PC-3 (cell line): ENCODE results near the gene ABLIM2. TPM values are rescaled to one million over a fixed set of nuclear protein-coding genes. Genes with fewer than 3 reads are reported as not detected.

ENCODE experiments used
- ATAC-seq: fragments of 200-7000 bp; cut with Tn5 transposase; 2 replicates; pipeline ENCODE4 v1.9.1; 2020; ENCODE audit warnings: mild to moderate bottlenecking, moderate library complexity
- BruUV-seq: library from RNA; stranded (reverse); fragments of 400-500 nt; replicated peaks from 2 replicates; lab custom pipeline; 2021; lab: Mats Ljungman, UMichigan
- CTCF ChIA-PET: fragments of 300-600 bp; sonication (Branson Sonifier 250); formaldehyde crosslinking; loops from one replicate; lab custom pipeline; 2022; ENCODE audit warnings: antibody characterized with exemption; lab: Charles Lee
- POLR2A ChIA-PET: fragments of 300-600 bp; sonication (Branson Sonifier 250); formaldehyde crosslinking; loops from one replicate; lab custom pipeline; 2022; ENCODE audit warnings: antibody characterized with exemption; ENCODE audit not compliant: unreplicated experiment; lab: Charles Lee
- DNase-seq: peaks from one replicate; pipeline ENCODE4 v3.0.0-alpha.2; 2015
- H2AFZ ChIP-seq: fragments of 300-600 bp; sonication (generic); 2 replicates; pipeline ENCODE4 v1.6.0; 2016; ENCODE audit warnings: antibody characterized with exemption, low read length
- H3F3A ChIP-seq: fragments of 300-600 bp; sonication (generic); one replicate; pipeline ENCODE4 v1.6.0; 2017; ENCODE audit warnings: antibody characterized with exemption, low read length, control low read depth, mild to moderate bottlenecking; ENCODE audit not compliant: unreplicated experiment
- H3K27ac ChIP-seq: fragments of 300-600 bp; sonication (generic); 2 replicates; pipeline ENCODE4 v1.5.1; 2016; ENCODE audit warnings: mild to moderate bottlenecking, low read length
- H3K27me3 ChIP-seq: fragments of 300-600 bp; sonication (generic); 2 replicates; pipeline ENCODE4 v1.6.1; 2016; ENCODE audit warnings: low read length, mixed read lengths
- H3K36me3 ChIP-seq: fragments of 300-600 bp; sonication (generic); 2 replicates; pipeline ENCODE4 v1.6.1; 2016; ENCODE audit warnings: low read depth, mixed run types, low read length, mixed read lengths
- H3K4me1 ChIP-seq: fragments of 300-600 bp; sonication (generic); 2 replicates; pipeline ENCODE4 v1.5.1; 2016; ENCODE audit warnings: low read length; ENCODE audit not compliant: insufficient read depth
- H3K4me2 ChIP-seq: fragments of 300-600 bp; sonication (generic); 2 replicates; pipeline ENCODE4 v1.6.0; 2016; ENCODE audit warnings: low read length
- H3K4me3 ChIP-seq: fragments of 300-600 bp; sonication (generic); 2 replicates; pipeline ENCODE4 v1.5.1; 2016; ENCODE audit warnings: mild to moderate bottlenecking, low read length, mixed read lengths
- H3K79me2 ChIP-seq: fragments of 300-600 bp; sonication (generic); 2 replicates; pipeline ENCODE4 v1.6.1; 2017; ENCODE audit warnings: low read length, mixed read lengths
- H3K9ac ChIP-seq: fragments of 300-600 bp; sonication (generic); 2 replicates; pipeline ENCODE4 v1.6.0; 2016; ENCODE audit warnings: mild to moderate bottlenecking, low read length
- H3K9me2 ChIP-seq: fragments of 300-600 bp; sonication (generic); replicated peaks from 2 replicates; pipeline ENCODE4 v1.6.1; 2016; ENCODE audit warnings: mixed run types, low read length, mixed read lengths
- H3K9me3 ChIP-seq: fragments of 300-600 bp; sonication (generic); 2 replicates; pipeline ENCODE4 v1.6.1; 2016; ENCODE audit warnings: low read length, mixed read lengths
- H4K20me1 ChIP-seq: fragments of 300-600 bp; sonication (generic); 2 replicates; pipeline ENCODE4 v1.6.1; 2016; ENCODE audit warnings: low read length, mixed read lengths
- EZH2 ChIP-seq: fragments of 300-600 bp; sonication (generic); IDR thresholded peaks from one replicate; pipeline ENCODE4 v1.6.1; 2017; ENCODE audit warnings: antibody characterized with exemption, mild to moderate bottlenecking, low read length; ENCODE audit not compliant: unreplicated experiment
- EZH2phosphoT487 ChIP-seq: fragments of 300-600 bp; sonication (generic); IDR thresholded peaks from 2 replicates; pipeline ENCODE4 v1.6.1; 2018; ENCODE audit warnings: mild to moderate bottlenecking, antibody characterized with exemption, low read length, borderline replicate concordance
- intact Hi-C: fragments of 100-400 bp; cut with micrococcal nuclease; formaldehyde crosslinking; loops from 2 replicates; pipeline ENCODE4 v1.9.0; 2023
- total RNA-seq: library from RNA; depleted of rRNA; stranded (reverse); fragments of >200 nt; gene quantifications from 2 replicates; pipeline ENCODE4 v1.2.3, GENCODE V29; 2014
- TF ChIP-seq, protein P1 (sequence below): fragments of 300-600 bp; sonication (generic); conservative IDR thresholded peaks from 2 replicates; pipeline ENCODE4 v1.5.1; 2017; ENCODE audit warnings: antibody characterized with exemption, low read depth, mild to moderate bottlenecking, low read length

The ABLIM2 gene
- total RNA-seq, 1 experiment from 2014 or later, result 3.2 TPM

DNA sequence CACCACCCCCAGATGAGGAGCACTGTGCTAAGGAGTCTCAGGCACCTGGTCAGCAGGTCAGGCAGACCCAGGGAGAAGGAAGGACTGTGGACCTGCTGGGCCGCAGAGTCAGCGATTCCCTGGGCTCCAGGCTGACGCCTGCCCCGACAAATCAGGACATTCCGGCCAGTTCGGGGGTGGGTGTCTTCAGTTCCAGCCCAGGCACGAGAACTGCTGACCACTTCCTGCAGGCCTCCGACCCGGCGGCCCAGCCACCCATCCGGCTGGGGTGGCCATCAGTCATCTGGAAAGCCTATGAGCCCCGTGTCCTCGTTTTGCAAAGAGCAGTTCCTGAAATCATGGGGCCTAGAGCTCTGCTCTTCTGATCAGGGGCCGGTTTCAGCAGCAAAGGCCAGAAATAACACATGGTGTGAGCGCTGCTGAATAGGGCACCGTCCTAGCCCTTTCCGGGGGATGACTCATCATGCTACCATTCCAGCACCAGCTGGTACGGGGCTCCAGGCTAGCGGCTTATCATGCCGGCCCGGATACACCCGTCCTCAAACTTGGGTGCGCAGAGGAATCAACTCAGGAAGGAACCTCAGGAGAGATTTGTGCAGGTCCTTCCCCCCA, 32.6 kb upstream of the ABLIM2 start:
- H3K9ac ChIP-seq, result peak overlapping the region; percentile 60
- peak; percentile 68 for ATAC-seq

DNA sequence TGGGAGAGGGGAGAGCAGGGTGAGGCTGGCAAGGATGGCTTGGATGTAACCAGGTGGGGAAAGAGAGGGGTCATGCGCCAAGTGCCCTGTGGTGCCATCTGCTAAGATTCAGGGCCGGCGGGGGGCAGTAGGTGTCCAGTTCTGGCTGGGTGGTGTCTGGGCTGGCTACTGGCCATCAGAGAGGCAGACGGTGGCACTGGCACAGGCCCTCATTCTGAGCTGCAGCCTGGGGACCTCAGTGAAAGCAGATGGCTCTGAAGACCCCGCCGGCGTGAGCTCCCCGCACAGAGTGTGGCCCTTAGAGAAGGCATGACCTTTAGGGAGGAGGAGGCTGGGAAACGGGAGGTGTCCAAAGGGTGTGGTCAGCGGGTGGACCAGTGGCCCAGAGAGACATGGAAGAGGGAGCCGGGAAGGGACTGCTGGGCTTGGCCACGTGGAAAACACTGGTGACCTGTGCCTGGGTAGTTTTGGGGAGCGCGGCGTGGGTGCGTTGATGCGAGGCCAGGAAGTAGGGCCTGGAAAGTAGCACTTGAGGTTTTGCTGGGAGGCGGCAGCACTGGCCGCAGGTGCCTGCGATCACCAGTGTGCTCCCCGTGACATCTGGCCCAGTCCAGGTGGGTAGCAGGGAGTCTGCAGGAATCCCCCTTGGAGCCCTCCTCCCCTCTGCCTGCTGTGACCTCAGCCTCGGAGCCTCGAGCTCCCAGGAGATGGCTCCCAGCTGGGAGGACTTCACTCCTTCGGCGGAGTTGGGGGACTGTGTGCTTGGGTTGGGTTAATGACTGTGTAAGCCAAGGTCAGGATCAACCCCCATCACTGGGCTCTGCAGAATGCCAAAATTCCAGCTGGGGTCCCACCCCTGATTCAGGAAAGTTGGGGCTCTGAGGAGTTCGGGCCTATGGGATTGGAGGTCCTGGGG, 31.2 kb upstream of the ABLIM2 start:
- no peak overlapping the region for H3K4me2 ChIP-seq

More for the DNA sequence above, 32.6 kb upstream of the ABLIM2 start:
- H3K4me2 ChIP-seq, result peak overlapping the region; percentile 51
- no peaks in the 10 kb centered on the region for H3K79me2 ChIP-seq
- DNase-seq, result peak; percentile 62
- intact Hi-C loops, result no loop called here
- CTCF ChIA-PET, result interaction anchor here (2.0 kb wide), 1 partner anchor 14 kb away, joined by 18 read pairs; no protein-coding TSS in a partner anchor
- peak overlapping the region; percentile 86 for H2AFZ ChIP-seq
- no TSS peak for BruUV-seq
- no peak for TF ChIP-seq EZH2
- no peak for TF ChIP-seq EZH2phosphoT487
- TF ChIP-seq, protein P1, sequence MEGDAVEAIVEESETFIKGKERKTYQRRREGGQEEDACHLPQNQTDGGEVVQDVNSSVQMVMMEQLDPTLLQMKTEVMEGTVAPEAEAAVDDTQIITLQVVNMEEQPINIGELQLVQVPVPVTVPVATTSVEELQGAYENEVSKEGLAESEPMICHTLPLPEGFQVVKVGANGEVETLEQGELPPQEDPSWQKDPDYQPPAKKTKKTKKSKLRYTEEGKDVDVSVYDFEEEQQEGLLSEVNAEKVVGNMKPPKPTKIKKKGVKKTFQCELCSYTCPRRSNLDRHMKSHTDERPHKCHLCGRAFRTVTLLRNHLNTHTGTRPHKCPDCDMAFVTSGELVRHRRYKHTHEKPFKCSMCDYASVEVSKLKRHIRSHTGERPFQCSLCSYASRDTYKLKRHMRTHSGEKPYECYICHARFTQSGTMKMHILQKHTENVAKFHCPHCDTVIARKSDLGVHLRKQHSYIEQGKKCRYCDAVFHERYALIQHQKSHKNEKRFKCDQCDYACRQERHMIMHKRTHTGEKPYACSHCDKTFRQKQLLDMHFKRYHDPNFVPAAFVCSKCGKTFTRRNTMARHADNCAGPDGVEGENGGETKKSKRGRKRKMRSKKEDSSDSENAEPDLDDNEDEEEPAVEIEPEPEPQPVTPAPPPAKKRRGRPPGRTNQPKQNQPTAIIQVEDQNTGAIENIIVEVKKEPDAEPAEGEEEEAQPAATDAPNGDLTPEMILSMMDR, result no peak
- no peaks in the 10 kb centered on the region for H4K20me1 ChIP-seq
- H3K27ac ChIP-seq, result peak overlapping the region; percentile 85
- no peaks in the 10 kb centered on the region for H3K9me3 ChIP-seq
- peaks cover 33% of the 10 kb centered on the region for H3K4me1 ChIP-seq
- no peak overlapping the region for H3K4me3 ChIP-seq
- no peaks in the 10 kb centered on the region for H3K36me3 ChIP-seq
- no peaks in the 10 kb centered on the region for H3K9me2 ChIP-seq
- no peaks in the 10 kb centered on the region for H3F3A ChIP-seq
- POLR2A ChIA-PET, result no interaction called here
- no peaks in the 10 kb centered on the region for H3K27me3 ChIP-seq

More for the DNA sequence above, 31.2 kb upstream of the ABLIM2 start:
- no peaks in the 10 kb centered on the region for H3F3A ChIP-seq
- H3K4me1 ChIP-seq, result peaks cover 43% of the 10 kb centered on the region
- no peaks in the 10 kb centered on the region for H4K20me1 ChIP-seq
- no peak overlapping the region for H3K4me3 ChIP-seq
- no peaks in the 10 kb centered on the region for H3K9me2 ChIP-seq
- no TSS peak for BruUV-seq
- H3K36me3 ChIP-seq, result no peaks in the 10 kb centered on the region
- ChIA-PET POLR2A (no interaction called here), CTCF (no interaction called here)
- ATAC-seq, result no peak
- H3K27me3 ChIP-seq, result no peaks in the 10 kb centered on the region
- TF ChIP-seq EZH2 (no peak), EZH2phosphoT487 (no peak)
- TF ChIP-seq, protein P1, result no peak
- intact Hi-C loops, result no loop called here
- H3K79me2 ChIP-seq, result no peaks in the 10 kb centered on the region
- no peak for DNase-seq
- H3K9ac ChIP-seq, result no peak overlapping the region
- H3K9me3 ChIP-seq, result no peaks in the 10 kb centered on the region
- no peak overlapping the region for H2AFZ ChIP-seq
- H3K27ac ChIP-seq, result no peak overlapping the region
